BJ (cell line): Measurements from ENCODE around the gene C1QL3. TPM values are rescaled to one million over a fixed set of nuclear protein-coding genes. Genes with fewer than 3 reads are reported as not detected.
A peak's percentile ranks its signal among the peaks of the same experiment; 100 is the strongest.

Experiments used
- CTCF ChIA-PET: fragments of 350-600 bp; formaldehyde crosslinking; extraction: SDS; loops from one replicate; lab custom pipeline; 2021; ENCODE audit warnings: antibody characterized with exemption, inconsistent platforms; lab: Yijun Ruan, JAX
- POLR2A ChIA-PET: fragments of 300-600 bp; sonication (Branson Sonifier 250); formaldehyde crosslinking; extraction: SDS; loops from one replicate; lab custom pipeline; 2021; ENCODE audit warnings: antibody characterized with exemption; lab: Charles Lee
- DNase-seq: peaks from one replicate; pipeline ENCODE4 v3.0.0-alpha.2; 2011; ENCODE audit warnings: low read depth
- H3K27me3 ChIP-seq: 2 replicates; pipeline ENCODE4 v1.6.0; 2011; ENCODE audit warnings: low read length; ENCODE audit not compliant: control insufficient read depth, insufficient read depth
- H3K36me3 ChIP-seq: 2 replicates; pipeline ENCODE4 v1.5.1; 2011; ENCODE audit warnings: low read length; ENCODE audit not compliant: control insufficient read depth, insufficient read depth
- H3K4me3 ChIP-seq: 2 replicates; pipeline ENCODE4 v1.5.1; 2011; ENCODE audit warnings: low read depth, mild to moderate bottlenecking, control low read depth, low read length
- polyA plus RNA-seq: library from polyadenylated mRNA; depleted of rRNA; stranded (reverse); fragments of >200 nt; gene quantifications from 2 replicates; pipeline ENCODE4 v1.2.3, GENCODE V29; 2011
- TF ChIP-seq, protein P1 (sequence below): IDR thresholded peaks from 2 replicates; pipeline ENCODE4 v1.5.1; 2011; ENCODE audit warnings: low read depth, mild to moderate bottlenecking, control low read depth, inconsistent platforms, low read length, moderate library complexity; ENCODE audit not compliant: insufficient read depth

The C1QL3 gene
- polyA plus RNA-seq, 1 experiment, result not detected

DNA sequence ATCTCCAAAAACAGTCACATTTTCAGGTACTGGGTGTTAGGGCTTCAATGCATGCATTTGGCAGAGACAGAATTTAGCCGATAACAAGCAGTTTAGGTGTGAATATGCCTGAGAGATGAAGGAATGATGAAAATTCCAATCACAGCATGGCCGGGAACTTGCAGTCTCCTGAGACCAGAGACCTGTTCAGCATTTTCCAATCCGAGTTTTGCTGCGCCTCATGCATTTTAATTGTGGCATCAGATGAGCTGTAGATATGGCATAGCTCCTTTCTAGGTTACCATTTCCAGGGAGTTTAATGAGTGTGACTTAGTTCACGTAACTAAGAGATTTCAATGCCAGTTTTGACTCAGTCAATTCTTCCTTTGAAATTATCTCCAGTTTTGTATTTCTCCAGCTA lies 14.5 kb upstream of the C1QL3 start:
- ChIA-PET CTCF (no interaction called here), POLR2A (no interaction called here)
- H3K36me3 ChIP-seq, result no peaks in the 10 kb centered on the region
- TF ChIP-seq, protein P1, sequence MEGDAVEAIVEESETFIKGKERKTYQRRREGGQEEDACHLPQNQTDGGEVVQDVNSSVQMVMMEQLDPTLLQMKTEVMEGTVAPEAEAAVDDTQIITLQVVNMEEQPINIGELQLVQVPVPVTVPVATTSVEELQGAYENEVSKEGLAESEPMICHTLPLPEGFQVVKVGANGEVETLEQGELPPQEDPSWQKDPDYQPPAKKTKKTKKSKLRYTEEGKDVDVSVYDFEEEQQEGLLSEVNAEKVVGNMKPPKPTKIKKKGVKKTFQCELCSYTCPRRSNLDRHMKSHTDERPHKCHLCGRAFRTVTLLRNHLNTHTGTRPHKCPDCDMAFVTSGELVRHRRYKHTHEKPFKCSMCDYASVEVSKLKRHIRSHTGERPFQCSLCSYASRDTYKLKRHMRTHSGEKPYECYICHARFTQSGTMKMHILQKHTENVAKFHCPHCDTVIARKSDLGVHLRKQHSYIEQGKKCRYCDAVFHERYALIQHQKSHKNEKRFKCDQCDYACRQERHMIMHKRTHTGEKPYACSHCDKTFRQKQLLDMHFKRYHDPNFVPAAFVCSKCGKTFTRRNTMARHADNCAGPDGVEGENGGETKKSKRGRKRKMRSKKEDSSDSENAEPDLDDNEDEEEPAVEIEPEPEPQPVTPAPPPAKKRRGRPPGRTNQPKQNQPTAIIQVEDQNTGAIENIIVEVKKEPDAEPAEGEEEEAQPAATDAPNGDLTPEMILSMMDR, result no peak
- no peak overlapping the region for H3K4me3 ChIP-seq
- no peak for DNase-seq
- H3K27me3 ChIP-seq, result no peaks in the 10 kb centered on the region

DNA sequence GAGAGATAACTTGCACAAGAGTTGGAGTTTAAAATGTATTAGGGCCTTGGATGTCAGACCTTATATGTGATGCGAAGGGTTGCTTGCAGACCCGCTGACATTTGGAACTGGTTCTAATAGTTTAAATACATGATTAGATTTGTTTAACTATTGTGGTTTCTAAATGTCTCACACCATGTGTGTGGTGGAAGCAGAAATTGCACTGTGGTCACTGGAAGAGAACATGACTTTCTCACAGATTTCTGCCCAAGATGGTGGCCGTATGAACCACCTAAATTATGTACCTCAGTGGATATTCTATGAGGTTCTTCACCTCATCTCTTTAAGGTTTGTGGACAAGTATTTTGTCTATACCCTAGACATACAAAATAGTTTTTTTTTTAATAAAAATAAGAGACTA lies 8.2 kb upstream of the C1QL3 start:
- ChIA-PET CTCF (interaction anchor here (1.2 kb wide), 1 partner anchor 16 kb away, joined by 3 read pairs; no protein-coding TSS in a partner anchor), POLR2A (no interaction called here)
- Histone ChIP-seq H3K4me3 (no peak overlapping the region), H3K36me3 (no peaks in the 10 kb centered on the region), H3K27me3 (no peaks in the 10 kb centered on the region; the same call in 1 of the 2 replicates)
- TF ChIP-seq, protein P1, result no peak
- no peak for DNase-seq

DNA sequence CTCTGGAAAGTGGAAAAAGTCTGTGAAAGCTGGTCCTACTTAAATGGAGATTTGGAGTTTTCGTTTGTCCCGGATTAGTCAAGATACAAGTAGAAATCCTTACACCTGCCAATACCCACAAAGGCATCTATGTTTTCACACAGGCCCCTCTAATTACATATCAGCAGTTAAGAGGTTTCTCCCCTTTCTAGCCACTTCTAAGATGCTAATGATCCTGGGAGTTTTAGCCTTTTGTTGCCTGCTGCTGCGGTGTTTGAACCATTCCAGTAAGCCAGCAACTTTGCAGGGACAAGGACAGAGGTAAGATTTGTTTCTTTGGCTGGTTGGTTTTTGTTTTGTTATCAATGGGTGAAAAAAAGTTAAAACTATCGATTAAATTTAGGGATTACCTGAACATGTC lies 5.8 kb upstream of the C1QL3 start:
- peaks cover 12% of the 10 kb centered on the region for H3K27me3 ChIP-seq
- CTCF ChIA-PET, result interaction anchor here (1.5 kb wide), 1 partner anchor 8 kb away, joined by 4 read pairs; no protein-coding TSS in a partner anchor
- H3K4me3 ChIP-seq, result no peak overlapping the region
- POLR2A ChIA-PET, result no interaction called here
- H3K36me3 ChIP-seq, result no peaks in the 10 kb centered on the region
- TF ChIP-seq, protein P1, result no peak
- DNase-seq, result no peak

DNA sequence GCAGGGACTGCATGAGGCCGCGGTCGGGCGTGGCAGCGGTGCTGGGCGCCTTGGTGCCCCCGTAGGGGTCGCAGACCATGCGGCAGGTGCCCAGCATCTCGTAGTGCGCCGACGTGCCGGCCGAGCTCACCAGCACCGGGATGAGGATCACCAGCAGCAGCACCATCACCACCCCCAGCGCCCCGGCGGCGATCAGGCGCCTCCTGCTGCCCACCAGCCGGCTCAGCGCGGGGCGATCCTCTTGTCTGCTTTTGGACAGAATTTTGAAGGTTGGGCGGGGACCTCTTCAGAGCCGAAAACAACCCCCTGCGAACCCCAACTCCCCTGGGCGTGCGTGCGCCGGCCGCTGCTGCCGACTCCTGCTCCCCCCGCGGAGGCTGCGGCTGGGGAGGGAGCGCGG lies 779 bp downstream of the C1QL3 start:
- H3K4me3 ChIP-seq, result peak overlapping the region; percentile 30
- no peaks in the 10 kb centered on the region; the same call in 1 of the 2 replicates for H3K36me3 ChIP-seq
- TF ChIP-seq, protein P1, result peak; percentile 52
- ChIA-PET POLR2A (no interaction called here), CTCF (no interaction called here)
- H3K27me3 ChIP-seq, result peaks cover 31% of the 10 kb centered on the region
- no peak for DNase-seq

DNA sequence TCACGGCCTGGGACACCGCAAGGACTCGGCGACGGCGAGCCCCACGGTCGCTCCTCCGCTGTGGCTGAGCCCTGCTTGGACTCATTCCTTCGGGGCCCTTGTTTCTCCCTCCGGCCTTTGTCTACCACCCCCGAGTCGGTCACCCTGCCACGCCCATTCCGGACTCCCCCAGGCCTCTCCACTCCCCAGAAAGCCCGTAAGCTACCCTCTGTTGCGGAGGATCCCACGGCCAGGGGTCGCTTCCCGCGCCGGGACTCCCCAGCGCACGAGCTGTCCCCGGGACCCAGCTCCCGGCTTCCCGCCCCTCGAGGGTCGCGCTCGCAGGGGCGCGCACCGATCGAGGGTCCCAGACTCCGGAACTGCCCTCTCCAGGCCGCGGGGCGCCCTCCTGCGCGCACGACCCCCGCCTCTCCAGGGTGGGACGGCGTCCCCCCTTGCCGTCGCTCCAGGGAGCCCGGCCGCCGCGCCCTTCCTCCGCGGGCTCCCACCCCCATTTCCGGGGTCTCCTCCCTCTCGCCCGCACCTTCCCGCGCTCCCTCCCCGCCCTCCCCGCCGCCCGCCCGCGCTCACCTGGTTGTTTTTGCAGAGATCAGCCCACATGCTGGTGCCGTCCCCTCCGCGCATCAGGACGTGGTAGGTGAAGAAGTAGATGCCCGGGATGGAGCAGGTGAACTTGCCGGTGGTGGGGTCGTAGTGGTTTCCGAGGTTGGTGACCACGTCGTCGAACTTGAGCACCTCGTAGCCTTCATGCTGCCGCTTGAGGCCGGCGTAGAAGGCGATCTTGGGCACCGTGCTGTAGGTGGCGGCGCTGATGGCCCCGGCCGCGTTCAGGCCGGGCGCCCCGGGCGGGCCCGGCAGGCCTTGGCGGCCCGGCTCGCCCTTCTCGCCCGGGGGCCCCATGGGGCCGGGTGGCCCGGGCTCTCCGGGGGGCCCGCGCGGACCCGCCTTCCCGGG lies 1.5 kb downstream of the C1QL3 start:
- TF ChIP-seq, protein P1, result no peak
- ChIA-PET POLR2A (no interaction called here), CTCF (no interaction called here)
- H3K27me3 ChIP-seq, result peaks cover 31% of the 10 kb centered on the region
- H3K4me3 ChIP-seq, result no peak overlapping the region; the same call in 1 of the 2 replicates
- DNase-seq, result no peak
- H3K36me3 ChIP-seq, result no peaks in the 10 kb centered on the region; the same call in 1 of the 2 replicates
